Activated naive CD8-positive, alpha-beta T cell treated with anti-CD3 and anti-CD28 coated beads, Interleukin-2, amount 10 ng/mL, durations not matched to agents 7 days and 5 days (primary cell): ENCODE results near the gene ABCA12. TPM values are rescaled to one million over a fixed set of nuclear protein-coding genes. Genes with fewer than 3 reads are reported as not detected.

Source experiments
- ATAC-seq: fragments of 150-1000 bp; cut with Tn5 transposase; one replicate; pipeline ENCODE4 v1.10.0; 2021; ENCODE audit warnings: low read depth, moderate library complexity
- POLR2A ChIA-PET: fragments of 350-600 bp; sonication (Branson Sonifier 250); formaldehyde crosslinking; loops from one replicate; lab custom pipeline; 2021; ENCODE audit warnings: antibody characterized with exemption; lab: Charles Lee
- DNase-seq: peaks from one replicate; pipeline ENCODE4 v3.0.0; 2021
- H3K27ac Mint-ChIP-seq: one replicate; pipeline ENCODE4 v1.8.0; 2022; ENCODE audit warnings: mild to moderate bottlenecking, mixed read lengths
- H3K27me3 Mint-ChIP-seq: one replicate; pipeline ENCODE4 v1.8.0; 2022; ENCODE audit warnings: mild to moderate bottlenecking, moderate library complexity, mixed read lengths
- H3K36me3 Mint-ChIP-seq: one replicate; pipeline ENCODE4 v1.8.0; 2021; ENCODE audit warnings: mild to moderate bottlenecking, mixed read lengths
- H3K4me1 Mint-ChIP-seq: one replicate; pipeline ENCODE4 v1.8.0; 2021; ENCODE audit warnings: mixed read lengths
- H3K4me3 Mint-ChIP-seq: one replicate; pipeline ENCODE4 v1.8.0; 2022; ENCODE audit warnings: mild to moderate bottlenecking, moderate library complexity, mixed read lengths
- H3K9me3 Mint-ChIP-seq: one replicate; pipeline ENCODE4 v1.8.0; 2021; ENCODE audit warnings: mixed read lengths
- total RNA-seq, 2 experiments: library from RNA; stranded (reverse); gene quantifications; one replicate each; pipeline ENCODE4 v1.2.3, GENCODE V29; 2021

ABCA12 gene
- total RNA-seq, 2 experiments from 2014 or later: not detected

DNA sequence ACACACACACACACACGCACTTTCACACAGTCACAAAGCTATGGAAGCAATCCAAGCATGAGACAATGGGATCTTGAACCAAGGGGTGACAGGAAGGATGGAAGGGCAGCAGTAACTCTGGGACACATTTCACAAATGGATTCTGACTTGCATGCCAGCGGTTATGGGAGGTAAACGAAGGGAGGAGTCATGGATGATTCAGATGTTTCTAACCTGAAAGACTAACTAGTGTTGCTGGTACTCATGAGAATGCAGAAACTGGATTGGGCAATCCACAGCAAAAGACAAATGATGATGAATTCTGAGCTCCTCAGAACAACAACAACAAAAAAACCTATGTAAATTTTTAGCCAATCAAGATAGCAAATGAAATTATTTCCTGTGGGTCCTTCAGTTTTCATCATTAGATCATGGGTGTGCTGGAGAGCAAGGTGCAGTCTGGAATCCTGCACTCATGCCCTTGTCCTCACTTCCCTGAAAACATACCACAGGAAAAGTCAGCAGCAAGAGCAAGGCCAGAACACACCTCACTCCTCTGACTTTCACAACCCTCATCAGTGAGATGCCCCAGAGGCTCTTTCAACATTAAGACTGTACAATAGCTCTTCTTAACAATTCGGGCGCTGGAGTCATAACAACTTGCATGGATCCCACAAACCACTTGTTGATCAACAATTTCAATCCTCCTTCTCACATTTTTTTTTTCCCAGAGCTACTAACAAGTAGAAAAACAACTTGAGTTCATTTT lies 32.6 kb downstream of the ABCA12 start:
- no peak overlapping the region for H3K27ac Mint-ChIP-seq
- POLR2A ChIA-PET: no interaction called here
- H3K4me1 Mint-ChIP-seq: no peaks in the 10 kb centered on the region
- no peak for DNase-seq
- peaks cover 3% of the 10 kb centered on the region for H3K27me3 Mint-ChIP-seq
- H3K36me3 Mint-ChIP-seq: no peaks in the 10 kb centered on the region
- H3K9me3 Mint-ChIP-seq: no peaks in the 10 kb centered on the region
- no peak overlapping the region for H3K4me3 Mint-ChIP-seq
- no peak for ATAC-seq

- Mint-ChIP-seq H3K4me1 (no peaks in the 10 kb centered on the region), H3K27ac (no peak overlapping the region), H3K27me3 (no peaks in the 10 kb centered on the region), H3K36me3 (no peaks in the 10 kb centered on the region), H3K9me3 (no peaks in the 10 kb centered on the region), H3K4me3 (no peak overlapping the region)
- POLR2A ChIA-PET: no interaction called here
- DNase-seq (no peak), ATAC-seq (no peak)
Measured at GRCh38 chr2:215104226-215104625, 34.2 kb downstream of the ABCA12 start.

- no peak overlapping the region for H3K27ac Mint-ChIP-seq
- H3K4me3 Mint-ChIP-seq: no peak overlapping the region
- H3K27me3 Mint-ChIP-seq: no peaks in the 10 kb centered on the region
- no peaks in the 10 kb centered on the region for H3K4me1 Mint-ChIP-seq
- POLR2A ChIA-PET: no interaction called here
- no peak for ATAC-seq
- H3K9me3 Mint-ChIP-seq: no peaks in the 10 kb centered on the region
- no peaks in the 10 kb centered on the region for H3K36me3 Mint-ChIP-seq
- DNase-seq: no peak
Measured at GRCh38 chr2:215098875-215099274, 39.6 kb downstream of the ABCA12 start.

GRCh38 chr2:215084080-215084479 lies 54.3 kb downstream of the ABCA12 start:
- Mint-ChIP-seq H3K4me1 (no peaks in the 10 kb centered on the region), H3K4me3 (no peak overlapping the region), H3K27ac (no peak overlapping the region), H3K27me3 (no peaks in the 10 kb centered on the region), H3K9me3 (no peaks in the 10 kb centered on the region), H3K36me3 (no peaks in the 10 kb centered on the region)
- POLR2A ChIA-PET: no interaction called here
- ATAC-seq (no peak), DNase-seq (no peak)

GRCh38 chr2:215083146-215083545 lies 55.3 kb downstream of the ABCA12 start:
- no peak for ATAC-seq

GRCh38 chr2:215082446-215082845 lies 56.0 kb downstream of the ABCA12 start:
- Mint-ChIP-seq H3K27me3 (no peaks in the 10 kb centered on the region), H3K9me3 (no peaks in the 10 kb centered on the region), H3K36me3 (no peaks in the 10 kb centered on the region), H3K27ac (no peak overlapping the region), H3K4me1 (no peaks in the 10 kb centered on the region), H3K4me3 (no peak overlapping the region)
- DNase-seq: no peak
- ATAC-seq: no peak
- POLR2A ChIA-PET: no interaction called here

More at GRCh38 chr2:215083146-215083545, 55.3 kb downstream of the ABCA12 start:
- POLR2A ChIA-PET: interaction anchor here (0.6 kb wide), 1 partner anchor 59 kb away, joined by 4 read pairs; no protein-coding TSS in a partner anchor
- Mint-ChIP-seq H3K27ac (no peak overlapping the region), H3K27me3 (no peaks in the 10 kb centered on the region), H3K9me3 (no peaks in the 10 kb centered on the region), H3K4me1 (no peaks in the 10 kb centered on the region), H3K4me3 (no peak overlapping the region), H3K36me3 (no peaks in the 10 kb centered on the region)
- no peak for DNase-seq

GRCh38 chr2:215080545-215080944 lies 57.9 kb downstream of the ABCA12 start:
- Mint-ChIP-seq H3K4me3 (no peak overlapping the region), H3K36me3 (no peaks in the 10 kb centered on the region), H3K9me3 (no peaks in the 10 kb centered on the region), H3K27ac (no peak overlapping the region), H3K4me1 (no peaks in the 10 kb centered on the region), H3K27me3 (no peaks in the 10 kb centered on the region)
- DNase-seq: no peak
- POLR2A ChIA-PET: no interaction called here
- ATAC-seq: no peak

DNA sequence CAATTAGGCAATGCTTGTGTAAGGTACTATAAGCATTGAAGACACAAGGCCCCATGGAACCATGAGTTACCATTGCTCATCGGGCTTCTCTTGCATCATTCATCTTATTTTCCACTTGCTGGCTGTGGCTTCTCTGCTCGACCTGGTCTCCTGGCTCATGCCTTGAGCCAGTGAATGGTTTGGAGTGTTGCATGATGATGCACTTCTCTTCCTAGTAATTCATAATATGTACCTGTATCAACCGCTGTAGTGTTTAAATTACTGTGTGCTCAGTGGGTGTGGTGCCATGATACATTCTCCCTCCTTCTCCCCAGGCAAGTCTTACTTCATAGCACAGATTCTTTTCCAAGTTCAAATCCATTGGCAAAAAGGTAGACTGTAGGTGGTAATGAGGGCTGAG lies 66.8 kb downstream of the ABCA12 start:
- Mint-ChIP-seq H3K4me3 (no peak overlapping the region), H3K4me1 (no peaks in the 10 kb centered on the region), H3K27me3 (no peaks in the 10 kb centered on the region), H3K36me3 (no peaks in the 10 kb centered on the region), H3K9me3 (no peaks in the 10 kb centered on the region), H3K27ac (no peak overlapping the region)
- POLR2A ChIA-PET: no interaction called here
- no peak for ATAC-seq
- no peak for DNase-seq

GRCh38 chr2:215068399-215068798 lies 70.0 kb downstream of the ABCA12 start:
- peaks cover 2% of the 10 kb centered on the region for H3K27me3 Mint-ChIP-seq
- ATAC-seq (no peak), DNase-seq (no peak)
- no peaks in the 10 kb centered on the region for H3K9me3 Mint-ChIP-seq
- POLR2A ChIA-PET: no interaction called here
- no peaks in the 10 kb centered on the region for H3K36me3 Mint-ChIP-seq
- no peak overlapping the region for H3K27ac Mint-ChIP-seq
- H3K4me3 Mint-ChIP-seq: no peak overlapping the region
- no peaks in the 10 kb centered on the region for H3K4me1 Mint-ChIP-seq

- H3K27ac Mint-ChIP-seq: no peak overlapping the region
- no peaks in the 10 kb centered on the region for H3K9me3 Mint-ChIP-seq
- POLR2A ChIA-PET: no interaction called here
- H3K4me3 Mint-ChIP-seq: no peak overlapping the region
- no peak for ATAC-seq
- H3K27me3 Mint-ChIP-seq: peaks cover 4% of the 10 kb centered on the region
- no peaks in the 10 kb centered on the region for H3K36me3 Mint-ChIP-seq
- no peaks in the 10 kb centered on the region for H3K4me1 Mint-ChIP-seq
- DNase-seq: no peak
Measured at GRCh38 chr2:215066124-215066523, 72.3 kb downstream of the ABCA12 start.

DNA sequence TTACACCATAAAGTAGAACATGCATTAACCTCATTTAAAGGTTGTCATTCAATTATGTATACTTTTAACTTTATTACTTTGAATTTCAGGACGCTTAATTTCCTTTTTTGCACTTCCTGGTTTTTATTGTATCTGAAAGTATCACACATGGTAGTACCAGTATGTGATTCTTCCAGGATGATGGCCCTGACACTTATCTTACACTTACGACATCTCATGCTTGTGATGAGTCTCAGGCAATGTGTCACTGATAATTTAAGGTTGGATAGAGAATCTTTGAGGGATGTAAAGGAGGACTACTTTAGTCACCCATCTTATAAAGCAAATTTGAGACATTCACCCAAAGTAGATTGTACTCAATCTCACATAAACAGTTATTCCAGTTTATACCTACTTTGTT lies 74.9 kb downstream of the ABCA12 start:
- H3K9me3 Mint-ChIP-seq: no peaks in the 10 kb centered on the region
- no peak overlapping the region for H3K27ac Mint-ChIP-seq
- H3K27me3 Mint-ChIP-seq: peaks cover 4% of the 10 kb centered on the region
- H3K36me3 Mint-ChIP-seq: no peaks in the 10 kb centered on the region
- no peak overlapping the region for H3K4me3 Mint-ChIP-seq
- no peak for ATAC-seq
- POLR2A ChIA-PET: no interaction called here
- H3K4me1 Mint-ChIP-seq: no peaks in the 10 kb centered on the region
- no peak for DNase-seq

DNA sequence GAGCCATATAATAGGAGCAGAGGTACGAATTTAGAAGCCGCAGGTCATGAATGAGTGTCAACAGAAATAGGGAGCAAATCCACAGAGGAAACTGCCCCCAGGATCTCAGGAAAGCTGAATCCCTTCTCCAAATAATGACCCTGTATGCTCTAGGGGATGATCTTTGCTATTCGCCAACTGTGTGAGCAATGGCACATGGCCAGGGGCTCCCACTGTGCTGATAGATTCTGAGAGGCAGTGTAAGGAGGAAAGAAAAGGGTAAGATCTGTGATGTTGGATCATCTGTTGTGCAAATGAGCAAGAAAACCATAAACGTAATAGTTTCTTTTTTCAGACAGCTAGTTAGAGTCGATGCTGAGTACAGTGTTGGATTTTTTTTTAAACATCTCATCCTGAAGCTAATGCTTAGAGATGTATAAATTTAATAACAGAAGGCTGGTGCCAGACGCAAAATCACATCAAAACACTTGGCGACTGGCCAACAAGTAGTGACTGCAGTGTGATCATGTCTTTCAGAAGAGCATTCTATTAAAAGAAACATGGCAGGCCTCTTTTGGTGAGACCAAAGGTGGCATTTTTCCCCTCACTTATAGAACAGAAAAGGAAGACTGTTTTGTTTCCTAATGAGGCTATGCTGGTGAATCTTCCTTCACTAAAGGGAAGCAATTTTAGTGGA lies 77.4 kb downstream of the ABCA12 start:
- Mint-ChIP-seq H3K4me3 (no peak overlapping the region), H3K27me3 (peaks cover 4% of the 10 kb centered on the region), H3K4me1 (no peaks in the 10 kb centered on the region), H3K36me3 (no peaks in the 10 kb centered on the region), H3K9me3 (no peaks in the 10 kb centered on the region), H3K27ac (no peak overlapping the region)
- DNase-seq: no peak
- POLR2A ChIA-PET: no interaction called here
- no peak for ATAC-seq

DNA sequence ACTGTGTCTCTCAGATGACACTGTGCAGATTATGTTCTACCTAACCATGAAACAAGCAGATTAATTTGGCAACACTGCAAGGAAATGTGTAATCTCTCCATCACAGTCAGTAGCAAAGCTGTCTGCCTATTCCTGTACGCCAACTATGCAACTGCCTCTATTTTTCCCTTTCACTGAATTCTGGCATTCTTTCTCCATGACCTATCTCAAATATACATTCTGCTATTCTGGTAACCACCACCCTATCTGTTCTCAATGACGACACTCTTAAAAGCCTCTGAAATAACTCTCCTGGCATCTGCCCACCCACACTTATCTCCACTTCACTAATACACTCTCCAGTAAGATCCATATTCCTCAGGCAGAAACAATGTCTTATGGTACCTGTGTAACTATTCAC lies 78.7 kb downstream of the ABCA12 start:
- Mint-ChIP-seq H3K36me3 (no peaks in the 10 kb centered on the region), H3K27me3 (peaks cover 2% of the 10 kb centered on the region), H3K27ac (no peak overlapping the region), H3K9me3 (no peaks in the 10 kb centered on the region), H3K4me1 (no peaks in the 10 kb centered on the region), H3K4me3 (no peak overlapping the region)
- POLR2A ChIA-PET: no interaction called here
- no peak for DNase-seq
- no peak for ATAC-seq

- POLR2A ChIA-PET: no interaction called here
- H3K27ac Mint-ChIP-seq: no peak overlapping the region
- no peak for ATAC-seq
- H3K36me3 Mint-ChIP-seq: no peaks in the 10 kb centered on the region
- H3K9me3 Mint-ChIP-seq: no peaks in the 10 kb centered on the region
- no peak overlapping the region for H3K4me3 Mint-ChIP-seq
- no peak for DNase-seq
- H3K27me3 Mint-ChIP-seq: no peaks in the 10 kb centered on the region
- no peaks in the 10 kb centered on the region for H3K4me1 Mint-ChIP-seq
Measured at GRCh38 chr2:215055891-215056290, 82.5 kb downstream of the ABCA12 start.
